ENCODE results near the gene BACE1-AS.
A peak's percentile ranks its signal among the peaks of the same experiment; 100 is the strongest.
"Not testable (repeated sequence)": the region's sequence is repeated elsewhere in the genome, so short reads cannot be mapped to it uniquely, and the experiment has no call there.

The BACE1-AS gene

GRCh38 chr11:117292616-117293015, 1.5 kb downstream of the BACE1-AS start:
- no peak for DNase-seq

DNA sequence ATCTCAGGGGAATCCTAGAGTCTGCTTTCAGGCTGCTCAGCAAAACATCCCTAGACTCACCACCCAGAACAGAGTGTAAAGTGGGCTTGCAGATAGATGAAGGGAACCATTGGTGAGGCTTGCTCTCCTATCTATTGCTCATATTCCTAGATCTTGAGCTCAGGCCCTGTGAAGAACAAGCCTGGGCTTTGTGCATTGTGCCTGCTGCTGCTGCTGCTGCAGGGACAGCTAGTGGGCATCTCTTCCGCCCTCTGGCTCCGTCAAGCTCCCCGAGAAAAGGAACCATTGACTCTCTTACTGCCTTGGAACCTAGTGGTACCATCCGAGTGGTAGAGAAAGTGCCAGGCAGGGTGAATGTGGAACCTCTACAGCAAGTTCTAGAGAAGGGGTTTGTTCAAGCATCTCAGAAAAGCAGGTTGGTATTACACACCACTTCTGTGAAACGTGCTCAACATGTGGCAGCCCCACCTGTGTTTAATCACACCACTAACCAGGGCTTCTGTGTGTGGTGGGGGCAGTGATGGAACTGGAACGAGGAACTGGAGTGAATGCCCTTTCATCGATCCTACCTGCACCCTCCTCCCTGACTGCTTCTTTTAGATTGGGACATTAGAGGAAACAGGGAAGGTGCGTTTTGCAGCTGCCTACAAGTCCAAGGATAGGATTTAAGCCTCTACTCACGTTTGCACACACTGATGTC, 4.4 kb downstream of the BACE1-AS start:
- no peak for DNase-seq

GRCh38 chr11:117296881-117297280, 5.7 kb downstream of the BACE1-AS start:
- no peak for DNase-seq

- no peak for DNase-seq
Observed at GRCh38 chr11:117298195-117298594, 7.0 kb downstream of the BACE1-AS start.

GRCh38 chr11:117299351-117300282, 8.5 kb downstream of the BACE1-AS start:
- DNase-seq = no peak

DNA sequence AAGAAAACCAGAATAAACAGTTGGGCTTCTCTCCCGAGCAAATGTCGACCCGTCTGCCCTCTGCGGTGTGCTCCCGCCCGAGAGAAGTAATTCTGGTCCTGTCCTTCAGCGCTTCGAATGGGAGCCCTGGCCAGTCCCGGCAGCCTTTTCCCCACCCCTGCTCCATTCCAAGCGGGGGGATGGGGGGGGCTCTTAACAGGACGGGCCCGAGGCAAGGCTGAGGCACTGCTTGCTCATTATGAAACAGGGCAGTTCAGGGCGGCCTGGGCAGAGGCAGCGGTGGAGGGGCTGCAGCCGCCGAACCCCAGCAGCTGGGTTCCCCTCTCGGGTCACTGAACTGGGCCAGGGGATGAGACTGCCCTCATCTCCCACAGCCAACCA, 9.1 kb downstream of the BACE1-AS start:
- DNase-seq = no peak

DNA sequence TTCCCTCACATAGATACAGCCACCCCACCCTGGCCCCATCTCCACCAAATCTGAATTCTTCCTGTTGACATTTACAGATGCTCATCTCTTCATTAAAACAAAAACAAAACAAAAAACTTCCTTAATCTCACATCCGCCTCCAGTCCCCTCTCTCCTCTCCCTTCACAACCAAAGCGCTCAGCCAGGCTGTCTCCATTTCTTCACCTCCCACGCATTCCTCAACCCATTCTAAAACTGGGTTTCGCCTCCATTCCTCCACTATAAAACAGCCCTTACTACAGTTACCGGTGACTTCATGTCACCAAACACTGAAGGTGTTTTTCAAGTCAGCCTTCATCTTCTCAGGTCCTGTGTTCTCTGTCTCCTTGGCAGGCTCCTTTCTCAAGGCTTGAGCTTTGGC, 9.6 kb downstream of the BACE1-AS start:
- DNase-seq = no peak

- DNase-seq = no peak
Observed at GRCh38 chr11:117302228-117302627, 11.1 kb downstream of the BACE1-AS start.

- no peak for DNase-seq
Observed at GRCh38 chr11:117303101-117303500, 12.0 kb downstream of the BACE1-AS start.

GRCh38 chr11:117303646-117304315, 12.6 kb downstream of the BACE1-AS start:
- no peak for DNase-seq

DNA sequence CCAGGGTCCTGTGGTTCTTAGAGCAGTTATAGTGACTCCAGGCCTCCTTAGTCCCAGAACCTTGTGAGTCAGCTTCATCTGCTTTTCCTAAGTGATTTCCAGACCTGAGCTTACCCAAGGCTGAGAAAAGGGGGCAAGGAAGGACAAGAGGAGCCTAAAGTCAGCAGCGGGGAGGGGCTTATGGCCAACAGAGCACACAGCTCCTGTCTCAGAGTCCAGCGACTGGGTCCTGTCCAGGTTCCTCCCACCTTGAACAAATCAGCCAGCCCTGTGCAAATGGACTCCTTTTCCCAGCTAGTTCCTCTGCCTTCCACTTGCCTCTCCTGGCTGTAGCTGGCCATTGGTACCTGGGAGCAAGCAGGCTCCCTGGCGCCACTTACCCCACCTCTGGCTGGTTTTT, 14.0 kb downstream of the BACE1-AS start:
- DNase-seq = no peak

GRCh38 chr11:117309310-117309709, 18.2 kb downstream of the BACE1-AS start:
- no peak for DNase-seq

- no peak for DNase-seq
Observed at GRCh38 chr11:117313091-117313490, 21.9 kb downstream of the BACE1-AS start.

DNA sequence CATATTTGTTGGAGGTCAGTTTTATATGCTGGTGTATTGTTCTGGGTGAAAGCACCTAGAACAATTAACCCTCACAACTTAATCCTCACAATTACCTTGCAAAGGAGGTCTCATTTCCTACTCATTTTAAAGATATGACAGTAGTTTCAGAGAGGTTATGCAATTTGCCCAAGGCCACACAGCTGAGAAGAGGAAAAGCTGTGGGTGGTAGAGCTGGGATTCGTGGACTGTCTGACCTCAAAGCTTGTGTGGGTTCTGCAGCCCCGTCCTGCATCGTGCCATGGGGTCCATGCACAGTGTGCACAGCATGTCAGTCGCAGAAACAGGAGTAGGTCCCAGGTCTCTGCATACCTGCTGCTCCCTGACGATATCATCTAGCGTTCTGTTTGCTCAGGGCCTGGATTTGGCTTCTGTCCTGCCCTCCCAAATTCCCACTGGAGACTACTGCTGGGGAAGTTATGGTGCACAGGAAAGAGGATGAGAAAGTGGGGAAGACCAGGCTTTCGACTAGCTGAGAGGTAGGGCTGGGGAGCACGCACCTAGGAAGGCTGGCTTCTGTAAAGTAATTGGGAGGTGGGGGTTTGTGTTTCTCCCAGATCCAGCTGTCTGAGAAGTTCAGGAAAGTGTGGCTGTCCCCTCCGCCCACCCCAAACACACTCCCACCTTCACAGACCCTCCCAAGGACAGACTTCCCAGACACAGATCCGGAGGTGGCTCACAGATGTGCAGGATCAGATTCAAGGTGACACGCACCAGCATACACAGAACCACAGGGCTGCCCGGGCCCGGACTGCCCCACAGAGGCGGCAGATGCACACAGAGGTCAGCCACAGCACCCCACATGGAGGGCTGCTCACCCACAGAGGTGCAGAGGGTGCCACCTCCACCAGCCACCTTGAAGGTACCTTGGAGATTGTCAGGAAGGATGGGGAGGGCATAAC, 23.0 kb downstream of the BACE1-AS start:
- DNase-seq = no peak

- no peak for DNase-seq
Observed at GRCh38 chr11:117314840-117315239, 23.7 kb downstream of the BACE1-AS start.

GRCh38 chr11:117315285-117316196, 24.4 kb downstream of the BACE1-AS start:
- no peak for DNase-seq

DNA sequence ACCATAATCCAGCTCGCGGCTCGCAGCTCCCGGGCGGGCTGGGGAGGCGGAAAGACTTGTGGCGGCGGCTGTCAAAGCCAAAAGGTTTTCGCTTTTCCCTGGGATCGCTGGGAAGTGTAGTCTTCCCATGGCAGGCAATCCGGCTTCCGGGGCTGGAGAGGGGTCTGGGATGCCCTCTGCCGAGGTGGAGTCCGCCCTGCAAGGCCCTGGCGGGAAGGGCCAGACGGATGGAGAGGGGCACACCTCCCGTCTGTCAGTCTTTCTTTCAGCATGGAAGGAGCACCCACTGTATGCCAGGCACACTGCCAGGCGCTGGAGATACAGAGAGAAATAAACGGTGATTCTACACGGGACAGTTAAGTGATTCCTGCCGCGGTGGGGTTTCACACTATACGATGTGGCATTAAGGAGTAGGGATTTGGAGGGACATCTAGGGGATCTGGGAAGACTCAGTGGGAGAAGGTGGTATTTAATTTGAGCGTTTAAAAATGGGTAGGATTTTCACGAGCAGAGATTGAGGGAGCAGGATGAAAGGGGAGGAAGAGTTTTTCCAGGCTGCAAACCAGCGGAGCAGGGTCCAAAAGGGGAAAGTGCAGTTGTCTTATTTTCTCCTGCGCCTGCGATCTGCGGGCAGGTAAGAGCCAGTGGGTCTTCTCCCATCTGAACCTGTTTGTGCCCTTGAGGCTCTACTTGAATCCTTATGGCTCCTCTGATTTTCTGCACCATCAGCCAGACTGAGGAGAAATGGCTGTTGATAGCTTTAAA, 25.2 kb downstream of the BACE1-AS start, which contains the start of gene BACE1:
BACE1 (minus strand) TSS at position 60 of the 765 bp plus-strand sequence. CDS start 461 bp downstream, outside the sequence.
- peak; percentile 75 for DNase-seq

DNA sequence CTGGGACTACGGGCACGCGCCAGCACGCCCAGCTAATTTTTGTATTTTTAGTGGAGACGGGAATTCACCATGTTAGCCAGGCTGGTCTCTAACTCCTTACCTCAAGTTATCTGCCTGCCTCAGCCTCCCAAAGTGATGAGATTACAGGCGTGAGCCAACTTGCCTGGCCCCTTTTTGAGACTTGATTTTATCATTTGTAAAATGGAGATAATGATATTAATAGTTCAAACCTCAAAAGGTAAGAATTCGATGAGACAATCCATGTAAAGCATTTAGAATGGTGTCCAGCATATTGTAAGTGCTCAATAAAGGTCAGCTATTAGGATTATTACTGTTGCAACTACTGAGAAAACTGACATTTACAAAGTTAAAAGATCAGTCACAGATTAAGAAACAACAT, 27.6 kb downstream of the BACE1-AS start:
- no peak for DNase-seq

DNA sequence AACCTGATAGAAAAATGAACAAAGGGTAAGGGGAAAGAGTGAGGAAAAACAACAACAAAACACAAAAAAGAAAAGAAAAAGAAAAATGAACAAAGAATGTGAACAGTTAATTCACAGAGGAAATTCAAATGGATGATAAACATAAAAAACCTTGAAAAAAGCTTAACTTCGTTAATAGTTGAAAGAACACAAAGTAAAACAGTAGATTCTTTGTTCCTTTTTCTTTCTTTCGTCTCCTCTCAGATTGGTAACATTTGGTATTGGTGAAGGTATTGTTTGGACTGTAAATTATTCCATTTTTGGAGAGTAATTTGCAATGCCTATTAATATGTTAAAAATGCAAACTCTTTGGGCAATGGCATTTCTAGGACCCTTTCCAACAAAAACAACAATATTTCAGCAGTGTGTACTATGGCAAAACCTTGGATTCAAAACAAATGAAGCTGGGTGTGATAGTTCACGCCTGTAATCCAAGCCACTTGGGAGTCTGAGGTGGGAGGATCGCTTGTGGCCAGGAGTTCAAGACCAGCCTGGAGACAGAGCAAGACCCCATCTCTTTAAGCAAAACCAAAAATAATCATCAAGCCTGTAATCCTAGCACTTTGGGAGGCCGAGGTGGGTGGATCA, 28.2 kb downstream of the BACE1-AS start:
- DNase-seq = no peak

DNA sequence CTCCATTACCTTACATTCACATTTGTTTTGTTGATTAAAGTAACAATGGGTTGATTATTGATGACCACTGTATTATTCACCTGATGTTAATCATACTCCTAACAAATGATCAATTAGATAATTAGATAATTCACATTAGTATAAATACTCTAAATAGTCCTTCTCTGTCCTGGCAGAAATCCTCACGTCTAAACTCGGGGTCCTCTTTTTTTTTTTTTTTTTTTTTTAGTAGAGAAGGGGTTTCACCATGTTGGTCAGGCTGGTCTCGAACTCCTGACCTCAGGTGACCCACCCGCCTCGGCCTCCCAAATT, 36.1 kb downstream of the BACE1-AS start:
- not testable (repeated sequence) for DNase-seq

All from SHP77 treated with DMSO at 0.1 percent for 48 hours (cell line).